Memory B cell (primary cell): ENCODE results near the gene GPRC5C.
A peak's percentile ranks its signal among the peaks of the same experiment; 100 is the strongest.

Experiments used
- ATAC-seq: fragments of 150-1000 bp; cut with Tn5 transposase; 2 replicates; pipeline ENCODE4 v1.10.0; 2021; ENCODE audit warnings: low read depth, mild to moderate bottlenecking, moderate library complexity
- DNase-seq, 2 donors: peaks; one replicate each; pipeline ENCODE4 v3.0.0; 2022; ENCODE audit warnings: low spot score in 2 of 2
- H3K27ac Mint-ChIP-seq: one replicate; pipeline ENCODE4 v1.8.0; 2022; ENCODE audit warnings: mild to moderate bottlenecking, moderate library complexity, mixed read lengths
- H3K27me3 Mint-ChIP-seq: one replicate; pipeline ENCODE4 v1.8.0; 2022; ENCODE audit warnings: mixed read lengths
- H3K36me3 Mint-ChIP-seq: one replicate; pipeline ENCODE4 v1.8.0; 2022; ENCODE audit warnings: mild to moderate bottlenecking, mixed read lengths
- H3K4me1 Mint-ChIP-seq: one replicate; pipeline ENCODE4 v1.8.0; 2022; ENCODE audit warnings: mixed read lengths
- H3K4me3 Mint-ChIP-seq: one replicate; pipeline ENCODE4 v1.8.0; 2022; ENCODE audit warnings: mild to moderate bottlenecking, moderate library complexity, mixed read lengths
- H3K9me3 Mint-ChIP-seq: one replicate; pipeline ENCODE4 v1.8.0; 2022; ENCODE audit warnings: mixed read lengths

GPRC5C gene

GRCh38 chr17:74415608-74416396 lies 16.1 kb upstream of the GPRC5C start:
- Mint-ChIP-seq H3K9me3 (peaks cover under 1% of the 10 kb centered on the region), H3K27me3 (peaks cover 9% of the 10 kb centered on the region), H3K36me3 (no peaks in the 10 kb centered on the region), H3K4me3 (no peak overlapping the region), H3K4me1 (peaks cover 3% of the 10 kb centered on the region), H3K27ac (no peak overlapping the region)
- no peak for ATAC-seq
- no peak for DNase-seq

GRCh38 chr17:74417178-74418045 lies 14.5 kb upstream of the GPRC5C start:
- H3K36me3 Mint-ChIP-seq = no peaks in the 10 kb centered on the region
- H3K27me3 Mint-ChIP-seq = peaks cover 13% of the 10 kb centered on the region
- no peaks in the 10 kb centered on the region for H3K9me3 Mint-ChIP-seq
- H3K4me1 Mint-ChIP-seq = peaks cover 3% of the 10 kb centered on the region
- no peak overlapping the region for H3K27ac Mint-ChIP-seq
- ATAC-seq (no peak), DNase-seq (no peak)
- no peak overlapping the region for H3K4me3 Mint-ChIP-seq

- H3K36me3 Mint-ChIP-seq = no peaks in the 10 kb centered on the region
- peaks cover 20% of the 10 kb centered on the region for H3K27me3 Mint-ChIP-seq
- H3K27ac Mint-ChIP-seq = no peak overlapping the region
- H3K9me3 Mint-ChIP-seq = no peaks in the 10 kb centered on the region
- no peak overlapping the region for H3K4me3 Mint-ChIP-seq
- no peak for ATAC-seq
- H3K4me1 Mint-ChIP-seq = peaks cover 3% of the 10 kb centered on the region
- DNase-seq = no peak
Measured at GRCh38 chr17:74419928-74420411, 11.9 kb upstream of the GPRC5C start.

GRCh38 chr17:74424117-74424516 lies 7.8 kb upstream of the GPRC5C start:
- Mint-ChIP-seq H3K36me3 (no peaks in the 10 kb centered on the region), H3K9me3 (no peaks in the 10 kb centered on the region), H3K4me1 (no peaks in the 10 kb centered on the region), H3K27me3 (peaks cover 22% of the 10 kb centered on the region), H3K27ac (no peak overlapping the region), H3K4me3 (no peak overlapping the region)
- ATAC-seq (no peak), DNase-seq (no peak)

- Mint-ChIP-seq H3K9me3 (no peaks in the 10 kb centered on the region), H3K27me3 (peaks cover 20% of the 10 kb centered on the region), H3K27ac (no peak overlapping the region), H3K36me3 (no peaks in the 10 kb centered on the region), H3K4me1 (no peaks in the 10 kb centered on the region), H3K4me3 (no peak overlapping the region)
- DNase-seq = no peak
- ATAC-seq = no peak
Measured at GRCh38 chr17:74424657-74425056, 7.2 kb upstream of the GPRC5C start.

GRCh38 chr17:74426551-74427047 lies 5.3 kb upstream of the GPRC5C start:
- no peaks in the 10 kb centered on the region for H3K36me3 Mint-ChIP-seq
- peaks cover 6% of the 10 kb centered on the region for H3K4me1 Mint-ChIP-seq
- DNase-seq (no peak), ATAC-seq (no peak)
- no peak overlapping the region for H3K4me3 Mint-ChIP-seq
- no peak overlapping the region for H3K27ac Mint-ChIP-seq
- peaks cover 24% of the 10 kb centered on the region for H3K27me3 Mint-ChIP-seq
- H3K9me3 Mint-ChIP-seq = no peaks in the 10 kb centered on the region

GRCh38 chr17:74427048-74427762 lies 4.7 kb upstream of the GPRC5C start:
- no peak for ATAC-seq
- no peak for DNase-seq

GRCh38 chr17:74427763-74428153 lies 4.1 kb upstream of the GPRC5C start:
- H3K27me3 Mint-ChIP-seq = peaks cover 23% of the 10 kb centered on the region
- ATAC-seq (no peak), DNase-seq (no peak)
- H3K9me3 Mint-ChIP-seq = no peaks in the 10 kb centered on the region
- no peak overlapping the region for H3K27ac Mint-ChIP-seq
- H3K4me3 Mint-ChIP-seq = no peak overlapping the region
- peaks cover 6% of the 10 kb centered on the region for H3K4me1 Mint-ChIP-seq
- H3K36me3 Mint-ChIP-seq = no peaks in the 10 kb centered on the region

More at GRCh38 chr17:74427048-74427762, 4.7 kb upstream of the GPRC5C start:
- Mint-ChIP-seq H3K4me1 (peaks cover 6% of the 10 kb centered on the region), H3K36me3 (no peaks in the 10 kb centered on the region), H3K4me3 (no peak overlapping the region), H3K27ac (no peak overlapping the region), H3K27me3 (peaks cover 27% of the 10 kb centered on the region), H3K9me3 (no peaks in the 10 kb centered on the region)

GRCh38 chr17:74429604-74430384 lies 2.1 kb upstream of the GPRC5C start:
- ATAC-seq (no peak), DNase-seq (no peak)
- Mint-ChIP-seq H3K4me1 (peaks cover 6% of the 10 kb centered on the region), H3K4me3 (peak overlapping the region; percentile 51), H3K36me3 (no peaks in the 10 kb centered on the region), H3K9me3 (no peaks in the 10 kb centered on the region), H3K27ac (no peak overlapping the region), H3K27me3 (peaks cover 22% of the 10 kb centered on the region)

GRCh38 chr17:74430385-74430705 lies 1.5 kb upstream of the GPRC5C start:
- peaks cover 6% of the 10 kb centered on the region for H3K4me1 Mint-ChIP-seq
- ATAC-seq (no peak), DNase-seq (no peak)
- no peaks in the 10 kb centered on the region for H3K9me3 Mint-ChIP-seq
- H3K4me3 Mint-ChIP-seq = peak overlapping the region; percentile 51
- H3K27ac Mint-ChIP-seq = no peak overlapping the region
- no peaks in the 10 kb centered on the region for H3K36me3 Mint-ChIP-seq
- peaks cover 20% of the 10 kb centered on the region for H3K27me3 Mint-ChIP-seq

GRCh38 chr17:74430706-74431567 lies 951 bp upstream of the GPRC5C start:
- ATAC-seq = peak; percentile 58
- H3K4me1 Mint-ChIP-seq = peaks cover 6% of the 10 kb centered on the region
- peak in 1 of 2 donors; percentile 29 for DNase-seq
- H3K36me3 Mint-ChIP-seq = no peaks in the 10 kb centered on the region
- H3K27ac Mint-ChIP-seq = no peak overlapping the region
- H3K9me3 Mint-ChIP-seq = no peaks in the 10 kb centered on the region
- H3K4me3 Mint-ChIP-seq = peak overlapping the region; percentile 71
- peaks cover 20% of the 10 kb centered on the region for H3K27me3 Mint-ChIP-seq

- Mint-ChIP-seq H3K9me3 (no peaks in the 10 kb centered on the region), H3K27ac (no peak overlapping the region), H3K4me3 (no peak overlapping the region), H3K36me3 (peaks cover 2% of the 10 kb centered on the region), H3K27me3 (peaks cover 17% of the 10 kb centered on the region), H3K4me1 (peaks cover 6% of the 10 kb centered on the region)
- ATAC-seq (no peak), DNase-seq (no peak)
Measured at GRCh38 chr17:74432424-74432690, 469 bp downstream of the GPRC5C start.
